ENCODE data around the gene AQP6.

The AQP6 gene

GRCh38 chr12:49959685-49960473 is 12.9 kb upstream of the AQP6 start:
- no peak for DNase-seq

- DNase-seq = no peak
Measured at GRCh38 chr12:49960474-49961110, 12.2 kb upstream of the AQP6 start.

GRCh38 chr12:49961111-49961922 is 11.4 kb upstream of the AQP6 start, which contains the start of gene AQP5:
Gene AQP5, plus strand, starts transcription at chr12:49961872. Its CDS starts 146 bp downstream, at chr12:49962018.
- DNase-seq = no peak

- DNase-seq = no peak
Measured at GRCh38 chr12:49961993-49962764, 10.6 kb upstream of the AQP6 start.

- no peak for DNase-seq
Measured at GRCh38 chr12:49962861-49963765, 9.6 kb upstream of the AQP6 start.

- no peak for DNase-seq
Measured at GRCh38 chr12:49963976-49964815, 8.6 kb upstream of the AQP6 start.

GRCh38 chr12:49964849-49965624 is 7.7 kb upstream of the AQP6 start:
- no peak for DNase-seq

GRCh38 chr12:49965836-49966235 is 6.9 kb upstream of the AQP6 start:
- DNase-seq = no peak

GRCh38 chr12:49966511-49967041 is 6.2 kb upstream of the AQP6 start:
- no peak for DNase-seq

- DNase-seq = peak; percentile 32
Measured at GRCh38 chr12:49967042-49967776, 5.5 kb upstream of the AQP6 start.

GRCh38 chr12:49967777-49968250 is 4.9 kb upstream of the AQP6 start:
- no peak for DNase-seq

- no peak for DNase-seq
Measured at GRCh38 chr12:49968471-49968870, 4.3 kb upstream of the AQP6 start.

- DNase-seq = no peak
Measured at GRCh38 chr12:49969027-49969426, 3.7 kb upstream of the AQP6 start.

- no peak for DNase-seq
Measured at GRCh38 chr12:49969651-49970429, 2.9 kb upstream of the AQP6 start.

GRCh38 chr12:49970658-49971057 is 2.1 kb upstream of the AQP6 start:
- no peak for DNase-seq

GRCh38 chr12:49971141-49971540 is 1.6 kb upstream of the AQP6 start:
- no peak for DNase-seq

GRCh38 chr12:49972129-49972528 is 618 bp upstream of the AQP6 start:
- no peak for DNase-seq

GRCh38 chr12:49973361-49973830 is 649 bp downstream of the AQP6 start:
- DNase-seq = no peak

All from NCI-H510A (cell line).